Cardiac fibroblast (primary cell): ENCODE data around the gene TEDC1.
A peak's percentile ranks its signal among the peaks of the same experiment; 100 is the strongest.

Experiments
- DNase-seq, 2 donors: peaks; one replicate each; pipeline versions ENCODE4 v3.0.0 to v3.0.0-alpha.2; 2010; ENCODE audit warnings: low read depth in 2 of 2
- H3K4me3 ChIP-seq, 2 donors: replicated peaks in 1 of 2; 1 replicate in 1 of 2; 2 replicates in 1 of 2; pipeline ENCODE4 v1.5.1; 2011; ENCODE audit warnings: low read depth in 2 of 2, low read length in 2 of 2, mild to moderate bottlenecking in 2 of 2, moderate library complexity in 1 of 2
- TF ChIP-seq, protein P1 (sequence below): IDR thresholded peaks from one replicate; pipeline ENCODE4 v1.5.1; 2011; ENCODE audit warnings: low read depth, mild to moderate bottlenecking, low read length, inconsistent platforms

The TEDC1 gene

DNA sequence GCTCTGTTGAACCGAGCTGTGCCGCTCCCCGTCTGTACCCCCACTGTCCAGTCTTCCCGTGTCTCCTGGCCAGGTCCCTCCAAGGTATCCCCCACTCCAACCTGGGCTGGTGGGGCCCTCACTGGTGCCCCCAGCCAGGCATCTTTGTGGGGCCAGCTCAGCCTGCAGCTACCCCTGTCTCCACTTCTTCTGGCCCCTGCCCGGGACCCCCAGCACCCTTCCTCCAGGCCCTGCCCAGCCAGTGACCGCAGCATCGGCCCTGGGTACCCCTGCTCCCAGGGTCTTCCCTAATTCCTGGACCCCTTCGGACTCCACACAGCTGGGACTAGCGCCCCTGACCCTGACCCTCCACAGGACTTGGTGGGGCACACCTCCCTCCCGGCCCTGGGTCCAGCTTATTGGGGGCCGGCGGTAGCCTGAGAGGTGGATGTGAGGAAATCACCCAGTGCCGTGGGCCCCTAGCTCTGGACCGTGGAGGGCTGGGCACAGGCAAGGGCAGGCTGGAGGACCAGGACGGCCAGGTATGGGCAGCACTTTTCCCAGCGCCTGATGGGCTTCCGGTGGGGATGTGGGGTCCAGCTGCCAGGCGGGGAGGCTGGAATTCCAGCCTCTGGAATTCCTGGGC is 8.4 kb upstream of the TEDC1 start:
- DNase-seq = no peak
- H3K4me3 ChIP-seq = no peak overlapping the region
- TF ChIP-seq, protein P1, sequence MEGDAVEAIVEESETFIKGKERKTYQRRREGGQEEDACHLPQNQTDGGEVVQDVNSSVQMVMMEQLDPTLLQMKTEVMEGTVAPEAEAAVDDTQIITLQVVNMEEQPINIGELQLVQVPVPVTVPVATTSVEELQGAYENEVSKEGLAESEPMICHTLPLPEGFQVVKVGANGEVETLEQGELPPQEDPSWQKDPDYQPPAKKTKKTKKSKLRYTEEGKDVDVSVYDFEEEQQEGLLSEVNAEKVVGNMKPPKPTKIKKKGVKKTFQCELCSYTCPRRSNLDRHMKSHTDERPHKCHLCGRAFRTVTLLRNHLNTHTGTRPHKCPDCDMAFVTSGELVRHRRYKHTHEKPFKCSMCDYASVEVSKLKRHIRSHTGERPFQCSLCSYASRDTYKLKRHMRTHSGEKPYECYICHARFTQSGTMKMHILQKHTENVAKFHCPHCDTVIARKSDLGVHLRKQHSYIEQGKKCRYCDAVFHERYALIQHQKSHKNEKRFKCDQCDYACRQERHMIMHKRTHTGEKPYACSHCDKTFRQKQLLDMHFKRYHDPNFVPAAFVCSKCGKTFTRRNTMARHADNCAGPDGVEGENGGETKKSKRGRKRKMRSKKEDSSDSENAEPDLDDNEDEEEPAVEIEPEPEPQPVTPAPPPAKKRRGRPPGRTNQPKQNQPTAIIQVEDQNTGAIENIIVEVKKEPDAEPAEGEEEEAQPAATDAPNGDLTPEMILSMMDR = no peak

DNA sequence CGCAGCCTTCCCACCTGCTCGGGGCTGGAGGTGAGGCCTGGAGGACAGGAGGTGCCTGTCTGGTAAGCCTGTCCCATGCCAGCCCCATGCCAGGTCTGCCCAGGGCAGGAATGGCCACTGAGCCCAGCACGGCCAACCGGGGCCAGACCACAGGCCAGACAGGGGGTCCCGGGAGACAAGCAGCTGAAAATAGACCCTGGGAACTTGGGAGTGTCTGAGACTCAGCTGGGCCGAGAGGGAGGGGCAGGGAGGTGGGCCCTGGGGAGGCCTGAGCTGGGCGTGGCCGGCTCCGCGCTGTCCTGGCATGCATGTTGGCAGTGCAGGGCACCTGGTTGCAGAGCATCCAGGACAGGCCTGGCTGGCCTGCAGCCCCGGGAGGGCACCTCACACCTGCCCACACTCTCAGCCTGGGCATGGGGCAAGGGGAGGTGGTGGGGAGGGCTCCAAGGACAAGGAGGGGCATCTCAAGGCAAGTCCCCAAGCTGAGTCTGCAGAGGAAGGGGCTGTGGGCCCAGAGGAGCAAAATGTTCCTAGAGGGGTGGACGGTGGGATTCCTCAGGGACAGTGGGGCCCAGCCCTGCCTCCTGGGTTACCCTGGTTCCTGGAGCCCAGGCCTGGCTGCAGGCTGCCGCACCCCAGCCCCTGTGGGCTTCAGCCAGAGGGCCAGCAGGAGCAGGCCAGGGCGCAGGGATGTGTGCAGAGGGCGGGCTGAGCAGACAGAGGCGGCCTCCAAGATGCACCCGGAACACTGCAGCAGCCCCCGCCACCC is 7.6 kb upstream of the TEDC1 start:
- TF ChIP-seq, protein P1 = no peak
- H3K4me3 ChIP-seq = no peak overlapping the region
- no peak for DNase-seq

DNA sequence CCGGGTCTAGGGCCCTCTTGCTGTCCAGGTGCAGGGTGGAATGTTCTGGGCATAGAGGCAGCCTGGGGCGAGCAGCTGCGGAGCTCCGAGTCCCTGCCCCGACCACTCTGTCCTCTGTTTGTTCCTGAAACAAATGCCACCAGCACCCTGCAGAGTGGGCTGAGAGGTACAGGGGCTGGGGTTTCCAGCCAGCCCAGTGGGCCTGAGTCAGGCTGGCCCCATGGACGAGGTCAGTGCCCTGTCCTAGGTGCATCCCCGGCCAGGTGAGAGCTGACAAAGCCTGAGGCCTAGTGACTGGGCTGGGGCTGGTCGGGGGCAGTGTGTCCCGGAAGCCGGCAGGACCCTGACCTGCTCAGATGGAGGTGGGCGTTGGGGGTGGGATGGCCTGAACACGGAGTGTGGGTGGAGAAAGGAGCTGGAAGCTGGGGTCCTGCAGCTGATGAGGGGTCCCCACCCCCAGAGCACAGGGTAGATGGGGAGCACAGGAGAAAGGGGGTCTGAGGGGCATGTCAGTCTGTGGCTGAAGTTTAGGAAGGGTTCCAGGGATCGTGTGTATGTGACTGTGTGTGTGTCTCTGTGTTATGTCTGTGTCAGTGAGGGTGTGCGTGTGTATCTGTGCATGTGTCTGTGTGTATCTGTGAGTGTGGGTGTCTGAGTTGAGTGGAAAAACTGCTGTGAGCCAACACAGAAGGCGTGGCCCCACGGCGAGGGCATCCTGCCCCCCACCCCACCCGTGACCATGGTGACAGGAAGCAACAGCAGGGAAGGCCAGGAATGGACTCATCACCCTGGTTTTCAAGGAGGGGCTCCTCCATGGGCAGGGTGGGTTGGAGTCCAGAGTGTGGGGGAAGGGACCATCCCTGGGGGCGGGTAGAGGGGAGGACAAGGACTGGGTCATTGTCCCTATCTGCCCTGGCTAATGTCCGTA is 6.7 kb upstream of the TEDC1 start:
- peak; percentile 36 to 48 for DNase-seq
- no peak overlapping the region for H3K4me3 ChIP-seq
- TF ChIP-seq, protein P1 = no peak

DNA sequence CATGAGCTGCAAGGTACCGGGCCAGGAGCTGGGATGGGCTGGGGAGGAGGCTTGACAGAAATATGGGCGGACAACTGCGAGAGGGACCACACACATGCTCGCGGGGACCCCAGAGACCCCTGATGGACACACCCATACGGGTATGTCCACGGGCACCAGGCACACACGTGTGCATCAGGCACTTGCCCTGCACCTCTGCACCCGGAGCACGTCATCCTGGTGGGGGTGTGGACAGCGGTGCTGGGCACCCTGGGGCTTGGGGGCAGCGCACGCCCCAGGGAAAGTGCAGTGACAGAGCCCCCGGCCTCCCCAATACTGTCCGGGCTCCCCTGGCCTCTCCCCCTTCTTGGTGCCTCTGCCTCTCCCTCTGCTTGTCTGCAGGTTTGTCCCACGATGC is 6.1 kb upstream of the TEDC1 start:
- no peak overlapping the region for H3K4me3 ChIP-seq
- TF ChIP-seq, protein P1 = no peak
- DNase-seq = no peak

DNA sequence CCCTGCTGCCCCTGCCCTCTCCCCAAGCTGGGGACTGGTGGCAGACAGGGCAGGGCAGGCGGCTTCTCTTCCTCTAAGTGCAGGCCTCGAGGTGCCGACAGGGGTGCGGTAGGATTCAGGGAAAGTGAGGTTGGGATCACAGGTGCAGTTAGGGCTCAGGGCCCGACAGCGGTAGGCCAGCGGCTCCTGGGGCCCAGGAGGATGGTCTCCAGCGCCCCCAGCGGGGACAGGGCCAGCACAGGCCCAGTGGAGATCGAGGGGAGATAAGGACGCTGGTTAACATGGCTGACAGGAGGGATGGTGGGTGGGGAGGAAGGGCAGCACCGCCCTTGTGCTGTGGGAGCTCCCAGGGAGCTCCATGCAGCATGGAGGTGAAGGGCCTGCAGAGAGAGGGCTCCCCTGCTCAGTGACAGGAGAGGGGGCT is 5.3 kb upstream of the TEDC1 start:
- no peak for DNase-seq
- no peak overlapping the region for H3K4me3 ChIP-seq
- TF ChIP-seq, protein P1 = no peak

DNA sequence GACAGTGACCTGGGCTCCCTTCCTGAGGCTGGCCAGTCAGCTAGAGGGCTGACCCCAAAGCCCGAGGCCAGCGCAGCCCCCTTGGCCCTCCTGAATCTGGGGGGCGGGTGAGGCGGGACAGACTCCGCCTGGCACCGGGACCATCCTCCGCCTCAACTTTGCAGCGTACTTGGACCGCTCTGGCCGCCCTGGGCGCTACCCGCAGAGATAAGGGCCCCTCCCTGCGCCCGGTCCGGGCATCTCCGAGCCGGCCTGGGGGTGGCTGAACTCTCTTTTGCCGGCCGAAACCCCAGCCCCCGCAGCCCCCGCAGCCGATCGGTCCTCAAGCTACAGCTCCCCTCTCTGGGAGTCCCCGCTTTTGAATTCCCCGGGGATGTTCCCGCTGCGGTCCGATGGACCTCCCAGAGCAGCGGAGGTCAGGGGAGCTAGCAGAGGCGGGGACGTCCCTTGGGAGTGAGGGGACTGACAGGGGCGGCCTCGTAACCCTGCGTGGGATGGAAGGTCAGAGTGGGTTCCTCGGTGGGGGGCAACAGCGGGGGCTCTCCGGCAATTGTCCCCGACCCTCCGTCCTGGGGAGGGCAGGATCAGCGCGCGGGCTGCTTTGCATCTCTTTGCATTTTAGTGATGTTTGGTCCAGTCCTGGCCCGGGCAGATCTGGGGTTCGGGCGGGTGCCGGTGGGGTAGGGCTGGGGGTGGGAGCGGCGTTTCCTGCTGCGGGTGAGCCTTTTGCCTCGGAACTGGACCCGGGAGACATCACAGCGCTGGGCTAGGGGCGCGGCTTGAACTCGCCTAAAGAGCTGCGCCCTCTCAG is 4.7 kb upstream of the TEDC1 start, which contains the start of gene CRIP1:
Gene CRIP1 (plus strand): TSS at position 724 of the 811 bp plus-strand sequence. CDS start 374 bp downstream, outside the sequence.
- H3K4me3 ChIP-seq = peak within 1 kb of the TSS in 1 of 2 donors; percentile 10
- no peak for DNase-seq
- TF ChIP-seq, protein P1 = no peak
